ENCODE data around the gene PRODH.

DNA sequence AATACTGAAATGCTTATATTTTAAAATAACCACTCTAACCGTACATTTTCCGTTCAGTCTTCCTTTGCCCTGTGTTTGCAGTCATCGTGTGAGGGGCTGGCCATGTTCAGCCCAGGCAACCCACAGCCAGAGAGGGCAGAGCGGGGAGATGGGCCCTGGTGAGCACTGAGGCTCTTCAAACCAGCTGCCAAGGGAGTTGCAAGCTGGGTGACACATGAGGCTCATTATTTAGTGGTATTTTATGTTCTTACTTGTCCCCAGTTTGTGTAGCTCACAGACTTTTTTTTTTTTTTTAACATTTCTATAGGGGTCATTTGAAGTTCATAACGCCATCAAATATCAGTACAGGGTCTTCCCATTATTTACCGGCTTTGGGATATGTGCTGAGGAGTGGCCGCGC lies 48.0 kb downstream of the PRODH start:
- TF ChIP-seq ZFP30 (CRISPR knock-in tag; IDR thresholded peaks at IDR 0.05), result no peak
- TF ChIP-seq ARNTL (CRISPR knock-in tag; IDR thresholded peaks at IDR 0.05; ENCODE audit: borderline replicate concordance, low read depth), result no peak
- TF ChIP-seq, protein P1, sequence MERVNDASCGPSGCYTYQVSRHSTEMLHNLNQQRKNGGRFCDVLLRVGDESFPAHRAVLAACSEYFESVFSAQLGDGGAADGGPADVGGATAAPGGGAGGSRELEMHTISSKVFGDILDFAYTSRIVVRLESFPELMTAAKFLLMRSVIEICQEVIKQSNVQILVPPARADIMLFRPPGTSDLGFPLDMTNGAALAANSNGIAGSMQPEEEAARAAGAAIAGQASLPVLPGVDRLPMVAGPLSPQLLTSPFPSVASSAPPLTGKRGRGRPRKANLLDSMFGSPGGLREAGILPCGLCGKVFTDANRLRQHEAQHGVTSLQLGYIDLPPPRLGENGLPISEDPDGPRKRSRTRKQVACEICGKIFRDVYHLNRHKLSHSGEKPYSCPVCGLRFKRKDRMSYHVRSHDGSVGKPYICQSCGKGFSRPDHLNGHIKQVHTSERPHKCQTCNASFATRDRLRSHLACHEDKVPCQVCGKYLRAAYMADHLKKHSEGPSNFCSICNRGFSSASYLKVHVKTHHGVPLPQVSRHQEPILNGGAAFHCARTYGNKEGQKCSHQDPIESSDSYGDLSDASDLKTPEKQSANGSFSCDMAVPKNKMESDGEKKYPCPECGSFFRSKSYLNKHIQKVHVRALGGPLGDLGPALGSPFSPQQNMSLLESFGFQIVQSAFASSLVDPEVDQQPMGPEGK (CRISPR knock-in tag; IDR thresholded peaks at IDR 0.05; ENCODE audit: borderline replicate concordance), result no peak
- no peak for TF ChIP-seq TOX (CRISPR knock-in tag; IDR thresholded peaks at IDR 0.05; ENCODE audit: borderline replicate concordance)
- TF ChIP-seq ZFP3 (CRISPR knock-in tag; IDR thresholded peaks at IDR 0.05), result no peak
- TF ChIP-seq ZNF8 (CRISPR knock-in tag; IDR thresholded peaks at IDR 0.05), result no peak

Measured in SK-N-SH treated with all-trans-retinoic acid at 6 μM for 48 hours (cell line).